DMS79 treated with DMSO at 0.1 percent for 48 hours (cell line): Measurements from ENCODE around the gene COL8A1.
A peak's percentile ranks its signal among the peaks of the same experiment; 100 is the strongest.
"Not testable (repeated sequence)": the region's sequence is repeated elsewhere in the genome, so short reads cannot be mapped to it uniquely, and the experiment has no call there.

Experiments used
- DNase-seq: peaks from one replicate; lab custom pipeline; 2025; lab: John Stamatoyannopoulos, UW

Gene COL8A1

DNA sequence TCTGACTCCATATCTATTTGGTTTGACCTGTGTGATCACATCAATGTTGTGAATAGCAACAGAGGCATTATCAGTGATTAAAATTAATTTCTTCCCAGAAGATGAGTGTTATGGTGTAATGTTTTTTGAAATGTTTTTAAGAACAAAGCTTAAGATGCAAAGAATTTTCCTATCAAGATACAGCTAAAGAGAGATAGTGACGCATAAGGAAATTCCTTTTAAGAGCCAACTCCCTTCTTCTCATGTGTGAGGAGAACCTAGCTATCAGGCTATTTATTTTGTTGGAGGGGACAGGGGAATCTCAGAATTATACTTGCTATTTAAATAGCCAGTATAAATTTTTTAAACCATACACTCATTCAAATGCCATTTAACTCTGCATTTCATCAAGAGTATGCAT is 71.3 kb downstream of the COL8A1 start:
- no peak for DNase-seq

DNA sequence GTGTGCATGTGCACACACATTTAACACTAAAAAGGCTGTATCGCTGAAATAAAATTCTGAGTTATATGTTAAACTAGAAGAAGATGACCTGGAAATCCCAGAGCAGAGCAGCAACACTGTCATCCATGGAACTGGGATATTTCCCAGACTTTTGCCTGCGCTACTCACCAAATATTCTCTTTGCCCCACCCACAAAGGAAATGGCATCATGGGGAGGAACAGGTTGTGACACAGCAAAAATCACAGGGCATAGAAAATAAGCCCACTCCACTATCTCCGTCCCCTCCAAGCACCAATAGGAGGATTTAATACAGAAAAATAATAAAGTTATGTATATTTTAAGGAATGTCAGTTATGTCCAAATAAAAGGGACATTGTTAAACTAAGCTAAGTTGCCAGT is 71.7 kb downstream of the COL8A1 start:
- DNase-seq = no peak

DNA sequence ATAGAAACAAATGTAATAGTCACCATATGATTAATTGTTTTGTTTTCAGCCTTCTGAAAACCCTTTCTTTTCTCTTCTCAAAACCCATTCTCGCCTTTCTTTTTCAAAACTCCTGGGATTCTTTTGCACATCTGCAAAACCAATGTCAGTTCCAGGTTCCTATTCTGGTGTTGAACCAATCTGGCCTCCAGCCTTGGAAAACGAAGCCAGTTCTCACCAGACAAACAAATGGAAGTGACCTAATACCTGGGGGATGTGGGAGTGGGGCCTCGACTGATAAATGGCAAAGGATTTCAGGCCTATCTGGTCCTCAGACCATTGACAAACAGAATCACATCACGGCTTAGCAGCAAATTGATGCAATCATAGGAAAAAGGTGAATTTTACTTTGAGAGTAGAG is 73.0 kb downstream of the COL8A1 start:
- DNase-seq = no peak

DNA sequence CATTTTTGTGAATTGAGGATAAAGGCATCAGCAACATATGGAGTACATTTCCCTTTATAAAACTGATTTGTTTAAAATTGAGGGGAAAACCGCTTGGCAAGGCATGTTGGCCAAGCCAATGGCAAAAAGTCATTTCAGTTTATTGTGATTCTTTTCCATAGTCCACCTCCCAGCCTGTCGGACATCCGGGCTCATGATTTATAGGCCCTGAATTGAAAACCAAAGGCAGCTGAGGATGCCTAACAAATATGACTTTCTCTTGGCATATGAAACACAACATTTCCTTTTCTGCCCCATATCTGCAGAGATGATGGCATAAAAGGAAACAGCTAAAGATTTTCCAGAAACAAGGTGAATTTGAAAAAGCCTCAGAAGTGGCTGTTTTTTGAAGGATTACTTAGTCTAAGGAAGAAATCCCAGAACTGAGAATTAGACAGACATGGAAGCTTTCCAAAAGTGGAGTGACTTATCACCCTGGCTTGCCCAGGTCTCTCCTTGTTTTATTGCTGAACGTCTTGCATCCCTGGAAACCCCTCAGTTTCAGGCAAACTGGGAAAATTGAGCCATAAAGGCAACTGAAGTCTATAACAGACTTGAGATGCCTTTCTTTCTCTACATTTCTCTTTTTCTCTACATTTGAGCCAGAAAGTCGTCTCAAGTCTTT is 74.0 kb downstream of the COL8A1 start:
- DNase-seq = no peak

DNA sequence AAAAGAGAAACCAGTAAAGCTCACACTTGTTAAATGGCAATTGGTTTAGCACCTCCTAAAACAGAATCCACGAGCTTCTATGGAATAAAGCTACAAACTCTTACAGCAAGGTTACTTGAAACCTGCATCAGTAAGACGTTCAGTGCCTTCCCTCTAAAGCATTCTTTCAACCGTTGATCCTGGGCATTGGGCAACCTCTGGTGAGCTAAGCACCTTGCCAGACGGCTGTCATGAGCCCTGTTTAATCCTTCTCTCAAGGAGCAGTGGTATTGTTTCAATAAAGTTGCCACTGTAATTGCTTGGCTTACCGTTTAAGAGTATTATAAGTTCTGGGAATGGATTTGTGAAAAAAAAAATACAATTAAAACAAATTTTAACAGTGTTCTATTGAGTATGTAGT is 75.0 kb downstream of the COL8A1 start:
- no peak for DNase-seq

DNA sequence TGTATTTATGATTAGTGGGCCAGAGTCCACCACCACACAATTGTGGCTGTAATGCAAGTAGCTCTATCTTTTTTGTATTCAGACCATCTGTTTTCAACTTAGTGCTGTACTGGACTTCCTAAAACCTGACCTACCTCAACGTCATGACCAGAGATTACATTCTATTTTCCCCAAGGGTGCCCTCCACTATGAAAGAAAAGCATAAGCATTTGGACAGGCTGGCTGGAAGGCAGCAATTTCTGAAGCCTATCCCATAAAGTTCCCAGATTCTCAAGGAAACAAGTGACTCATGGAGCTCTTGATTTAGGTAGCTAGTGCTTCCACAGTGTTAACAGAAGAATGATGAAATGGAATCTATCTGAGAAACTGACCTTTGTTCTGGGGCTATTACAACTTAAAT is 75.8 kb downstream of the COL8A1 start:
- DNase-seq = no peak

DNA sequence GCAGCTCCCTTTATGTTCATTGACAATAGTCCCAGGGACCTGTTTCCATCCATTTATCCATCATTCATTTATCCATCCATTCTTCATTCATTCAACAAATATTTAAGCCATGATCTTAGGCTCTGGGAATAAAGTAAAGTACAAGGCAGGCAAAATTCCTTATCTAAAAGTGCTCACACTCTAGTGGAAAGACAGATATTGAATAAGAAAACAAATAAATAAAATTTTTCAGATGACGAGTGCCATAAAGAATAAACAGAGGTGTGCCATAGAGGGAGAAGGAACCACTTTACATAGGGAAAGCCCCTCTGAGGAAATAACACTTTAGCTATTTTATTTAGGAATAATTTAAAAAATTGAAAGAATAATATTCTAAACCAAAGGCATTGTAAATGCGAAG is 76.2 kb downstream of the COL8A1 start:
- DNase-seq = no peak

DNA sequence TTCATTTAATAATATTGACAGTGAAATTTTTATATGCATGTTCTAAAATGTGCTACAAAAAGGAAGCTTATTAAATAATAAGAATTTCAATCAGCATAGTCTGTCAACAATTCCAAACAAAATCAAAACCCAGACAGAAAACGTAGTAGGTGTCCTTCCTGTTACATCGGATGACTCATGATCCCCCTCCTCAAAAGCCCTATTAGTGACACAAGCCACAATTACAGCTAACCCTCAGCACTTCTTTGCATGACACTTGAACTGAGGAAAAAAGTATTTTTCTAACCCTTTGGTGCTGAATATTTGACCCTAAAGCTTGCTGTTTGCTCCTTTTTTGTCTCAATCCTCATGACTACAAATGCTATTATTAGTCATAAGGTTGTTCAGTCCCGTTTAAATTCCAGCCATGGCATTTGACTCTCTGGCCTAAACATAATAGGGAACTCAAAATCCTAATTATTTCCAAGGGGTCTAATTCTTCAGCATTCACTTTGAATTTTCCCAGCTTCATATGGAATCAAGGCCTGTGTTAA is 78.1 kb downstream of the COL8A1 start:
- no peak for DNase-seq

DNA sequence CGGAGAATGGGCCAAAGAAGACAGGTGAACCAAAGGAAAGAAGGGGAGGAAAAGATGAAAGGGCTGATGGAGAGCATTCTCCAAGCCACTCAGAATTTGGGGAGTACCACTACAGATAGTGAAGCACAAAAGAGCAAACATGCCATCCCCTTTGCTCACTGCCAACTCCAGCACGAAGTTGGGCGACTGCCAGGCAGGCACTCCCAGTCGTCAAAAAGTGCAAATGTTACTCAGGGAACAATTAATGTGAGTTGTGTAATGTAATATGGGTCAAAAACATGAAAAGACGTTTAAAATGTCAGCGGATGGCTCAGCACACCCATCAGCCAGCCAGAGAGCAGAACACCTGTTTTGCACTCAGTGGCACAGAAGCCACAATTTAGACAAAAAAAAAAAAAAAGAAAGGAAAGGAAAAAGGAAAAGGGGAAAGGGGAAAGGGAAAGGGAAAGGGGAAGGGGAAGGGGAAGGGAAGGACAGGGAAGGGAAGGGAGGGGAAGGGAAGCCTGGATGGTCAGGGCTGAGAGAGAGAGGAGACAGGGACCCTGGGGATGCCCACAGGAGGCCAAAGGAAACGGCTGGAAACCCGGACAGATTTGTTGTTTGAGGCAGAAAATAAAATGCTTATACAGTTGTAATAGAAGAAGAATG is 82.7 kb downstream of the COL8A1 start:
- DNase-seq = peak; percentile 56

DNA sequence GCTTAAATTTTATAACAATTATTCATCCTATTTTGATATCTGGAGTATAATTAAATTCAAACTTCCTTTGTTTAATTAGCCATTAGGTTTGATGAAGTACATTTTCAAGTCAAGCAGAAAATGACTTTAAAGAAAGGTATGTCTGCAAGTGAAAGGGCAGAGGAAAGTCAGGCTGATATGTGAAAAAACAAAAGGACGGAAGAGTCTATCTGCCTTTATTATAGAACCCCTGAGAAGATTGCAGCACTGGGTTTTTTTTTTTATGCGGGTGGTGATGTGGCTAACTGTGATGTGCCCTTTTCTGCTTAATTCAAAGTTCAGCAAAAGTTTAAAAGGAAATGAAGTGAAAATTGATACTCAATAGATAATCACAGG is 83.2 kb downstream of the COL8A1 start:
- no peak for DNase-seq

DNA sequence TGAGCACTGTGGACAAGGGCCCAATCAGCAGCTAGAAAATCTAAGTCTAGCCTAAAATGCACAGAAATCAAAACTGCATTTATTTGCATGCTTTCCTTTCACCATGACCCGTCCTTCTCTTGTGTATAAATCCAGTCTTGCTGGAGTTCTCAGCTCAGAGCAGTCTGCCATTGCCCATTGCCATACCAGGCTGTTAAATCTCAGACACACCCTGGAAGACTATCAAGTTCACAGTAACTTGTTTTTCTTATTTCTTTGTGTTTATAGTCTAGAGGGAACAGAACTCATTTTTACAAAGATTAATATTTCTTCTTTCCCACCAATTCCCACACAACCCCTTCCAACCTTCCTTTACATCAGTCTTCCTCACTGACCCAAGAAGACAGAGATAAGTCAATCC is 85.9 kb downstream of the COL8A1 start:
- no peak for DNase-seq

DNA sequence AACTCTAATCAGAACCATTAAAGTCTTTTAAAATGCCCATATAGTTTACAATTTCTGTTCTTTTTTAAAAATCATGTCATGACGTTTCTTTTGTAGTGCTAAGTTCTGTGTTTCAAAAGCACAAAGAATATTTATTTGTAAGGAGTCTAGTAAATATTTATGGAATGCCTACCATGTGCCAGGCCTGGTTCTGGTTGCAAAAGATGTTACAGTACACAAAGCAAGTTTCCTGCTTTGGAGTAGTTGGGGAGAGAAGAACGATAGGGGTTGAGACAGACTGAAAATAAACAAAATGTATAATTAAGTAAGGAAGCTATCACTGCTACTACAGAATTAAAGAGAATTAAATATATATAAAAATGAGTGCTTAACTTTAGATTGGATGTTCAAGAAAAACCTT is 92.5 kb downstream of the COL8A1 start:
- no peak for DNase-seq

DNA sequence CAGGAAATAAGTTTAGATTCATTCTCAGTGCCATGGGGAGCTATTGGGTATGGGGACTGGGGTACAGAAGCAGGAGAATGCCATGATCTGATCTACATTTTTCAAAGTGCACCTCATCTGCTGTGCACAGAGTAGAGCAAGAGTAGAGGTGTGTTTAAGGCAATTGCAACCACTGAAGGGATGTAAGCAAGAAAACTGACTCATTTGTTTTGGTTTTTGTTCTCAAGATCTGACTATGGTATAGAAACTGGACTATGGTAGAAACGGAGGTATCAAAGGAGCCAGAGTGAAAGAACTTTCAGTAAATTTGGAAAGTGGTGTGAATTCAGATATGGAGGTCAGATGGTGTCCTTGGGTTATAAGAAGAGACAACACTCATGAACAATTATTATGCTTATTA is 93.1 kb downstream of the COL8A1 start:
- DNase-seq = no peak

DNA sequence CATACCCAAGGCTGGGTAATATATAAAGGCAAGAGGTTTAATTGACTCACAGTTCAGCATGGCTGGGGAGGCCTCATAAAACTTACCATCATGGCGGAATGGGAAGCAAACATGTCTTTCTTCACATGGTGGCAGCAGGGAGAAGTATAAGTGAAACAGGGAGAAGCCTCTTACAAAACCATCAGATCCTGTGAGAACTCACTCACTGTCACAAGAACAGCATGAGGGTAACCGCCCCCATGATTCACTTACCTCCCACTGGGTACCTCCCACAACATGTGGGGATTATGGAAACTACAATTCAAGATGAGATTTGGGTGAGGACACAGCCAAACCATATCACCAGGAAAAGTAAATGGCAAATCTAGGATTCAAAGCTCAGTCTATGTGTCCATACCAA is 102.0 kb downstream of the COL8A1 start:
- DNase-seq = not testable (repeated sequence)

DNA sequence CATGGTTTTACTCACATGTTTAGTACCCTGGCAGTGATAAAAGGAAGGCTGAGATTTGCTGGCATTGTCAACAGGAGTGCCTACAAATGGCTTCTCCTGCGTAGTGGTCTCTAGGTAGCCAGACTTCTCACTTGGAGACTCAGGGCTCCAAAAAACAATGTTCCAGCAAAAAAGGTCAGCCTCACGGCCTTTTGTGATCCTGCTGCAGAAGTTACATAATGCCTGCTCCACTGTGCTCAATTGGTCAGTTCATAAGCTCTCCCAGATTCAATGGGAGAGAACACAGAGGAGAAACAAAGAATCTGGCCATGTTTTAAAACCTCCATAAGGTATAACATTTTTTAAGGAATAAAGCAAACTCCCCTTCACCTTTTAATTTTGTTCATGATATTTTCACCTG is 103.2 kb downstream of the COL8A1 start:
- DNase-seq = no peak

DNA sequence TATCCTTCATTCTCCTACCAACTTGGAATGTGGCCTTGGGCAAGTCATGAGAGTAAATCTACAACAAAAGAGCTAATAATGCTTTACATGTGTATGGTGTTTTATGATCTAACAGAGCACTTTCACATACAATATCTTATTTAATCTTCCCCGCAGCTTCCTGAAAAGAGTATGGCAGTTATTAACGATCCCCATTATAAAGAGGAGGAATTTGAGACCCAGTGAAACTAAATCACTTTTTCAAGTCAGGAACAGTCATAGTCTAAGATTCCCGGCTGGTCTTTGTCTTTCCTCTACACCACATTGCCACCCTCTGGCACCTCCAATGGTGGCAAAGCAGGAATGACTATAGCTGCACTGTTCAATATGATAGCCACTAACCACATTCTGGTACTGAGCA is 109.5 kb downstream of the COL8A1 start:
- no peak for DNase-seq

DNA sequence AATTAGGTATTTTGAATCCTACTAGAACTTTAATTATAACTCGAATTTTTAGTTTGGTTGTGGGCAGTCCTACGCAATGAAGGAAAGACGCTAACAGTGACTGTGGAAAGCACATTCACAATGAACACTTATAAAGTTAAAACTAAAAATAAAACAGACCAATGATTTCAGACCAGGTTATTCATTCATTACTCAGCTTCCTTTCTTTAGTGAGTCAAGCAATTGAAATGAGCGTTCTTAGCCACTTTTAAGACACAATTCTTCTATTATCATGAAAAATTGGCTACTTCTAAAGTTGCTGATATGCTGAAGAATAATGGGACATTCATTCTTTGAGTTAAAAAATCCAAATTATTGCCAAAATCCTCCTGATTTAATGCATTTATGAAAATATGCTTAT is 113.3 kb downstream of the COL8A1 start:
- no peak for DNase-seq

DNA sequence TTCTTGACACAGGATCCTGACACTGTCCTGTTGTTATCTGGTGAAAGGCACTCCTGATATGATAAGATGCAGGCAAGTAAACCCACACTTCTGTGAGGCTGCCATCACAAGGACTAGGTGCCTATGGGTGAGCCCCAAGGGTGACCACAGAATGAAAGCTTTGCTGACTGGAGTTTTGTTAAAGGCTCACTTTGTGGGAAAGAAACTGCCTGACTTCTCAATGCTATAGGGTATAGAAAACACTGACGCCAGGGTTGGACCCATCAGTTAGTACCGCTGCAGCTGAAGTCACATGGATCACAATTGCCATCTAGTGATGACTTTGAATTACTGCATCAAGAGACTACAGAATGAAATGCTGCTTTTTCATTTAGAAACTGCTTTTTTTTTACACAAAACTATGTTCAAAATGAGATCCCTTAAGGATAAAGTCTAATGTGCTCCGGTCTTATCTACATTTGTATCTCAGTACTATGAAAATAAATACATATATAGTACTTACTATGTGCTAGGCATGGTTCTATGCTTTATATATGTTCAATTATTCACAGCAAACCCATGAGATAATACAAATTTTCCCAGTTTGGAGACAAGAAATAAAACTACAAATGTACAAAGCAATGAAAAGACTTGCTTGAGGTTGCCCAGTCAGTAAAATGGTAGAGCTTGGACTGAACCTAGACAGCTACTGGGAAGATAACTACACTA is 115.0 kb downstream of the COL8A1 start:
- DNase-seq = peak; percentile 45

DNA sequence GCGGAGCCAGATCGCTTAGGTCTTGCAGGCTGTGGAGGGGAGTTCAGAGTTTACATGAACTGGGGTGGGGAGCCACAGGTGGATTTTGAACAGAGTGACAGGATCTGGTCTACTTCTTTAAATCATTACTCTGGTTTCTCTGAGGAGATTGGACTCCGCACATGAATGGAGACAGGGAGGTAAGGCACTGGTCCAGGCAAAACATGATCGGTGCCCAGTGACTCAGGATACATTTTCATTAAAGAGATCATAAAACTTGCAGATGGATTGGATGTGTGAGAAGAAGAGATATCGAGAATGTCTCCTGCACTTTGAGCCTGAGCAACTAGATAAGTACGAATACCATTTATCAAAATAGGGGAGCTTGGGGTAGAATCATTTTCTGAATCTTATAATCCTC is 117.4 kb downstream of the COL8A1 start:
- no peak for DNase-seq

DNA sequence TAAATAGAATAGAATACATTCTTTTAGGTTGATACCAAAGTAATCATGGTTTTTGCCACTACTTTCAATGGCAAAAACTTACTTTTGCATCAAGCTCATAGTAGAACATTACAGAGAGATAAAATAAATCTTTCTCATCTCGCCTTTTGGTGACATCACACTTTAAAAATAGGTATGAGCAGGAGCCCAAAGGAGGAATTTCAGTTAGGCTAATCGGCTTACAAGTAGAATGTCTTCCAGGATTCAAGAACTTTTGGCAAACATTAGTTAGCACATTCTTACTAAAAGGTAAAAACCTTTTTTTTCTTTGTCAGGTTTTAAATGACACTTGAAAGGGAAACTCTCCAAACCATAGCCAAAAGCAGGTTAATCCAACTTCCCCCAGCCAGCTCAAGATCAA is 119.6 kb downstream of the COL8A1 start:
- DNase-seq = no peak

DNA sequence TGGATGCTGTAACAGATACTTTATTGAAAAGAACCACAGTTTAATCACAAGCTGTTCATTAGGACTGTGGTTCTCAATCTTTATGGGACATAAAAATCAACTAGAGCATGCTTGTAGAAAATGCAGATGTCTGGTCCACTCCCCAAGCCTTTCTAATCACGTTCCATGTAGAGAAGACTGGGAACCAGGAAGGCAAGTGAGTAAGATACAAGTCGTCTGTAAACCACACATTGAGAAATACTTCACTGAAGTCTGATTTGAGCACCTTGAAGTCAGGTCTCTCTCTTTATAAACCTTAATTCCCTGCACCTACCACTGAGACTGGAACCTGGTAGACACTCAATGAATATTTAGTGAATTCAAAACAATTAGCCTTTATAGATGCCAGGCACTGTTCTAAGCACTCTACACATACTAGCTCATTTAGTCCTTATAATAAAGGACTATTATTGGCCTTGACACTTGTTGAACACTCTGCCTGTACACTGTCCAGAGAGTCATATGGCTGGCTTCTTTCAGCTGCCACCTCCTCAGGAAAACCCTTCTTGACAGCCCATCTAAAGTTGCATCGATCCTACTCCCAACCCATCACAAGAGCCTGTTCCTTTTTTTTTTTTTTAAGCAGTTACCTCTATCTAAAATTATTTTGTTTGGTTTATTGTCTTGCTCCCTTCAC is 120.2 kb downstream of the COL8A1 start:
- no peak for DNase-seq

DNA sequence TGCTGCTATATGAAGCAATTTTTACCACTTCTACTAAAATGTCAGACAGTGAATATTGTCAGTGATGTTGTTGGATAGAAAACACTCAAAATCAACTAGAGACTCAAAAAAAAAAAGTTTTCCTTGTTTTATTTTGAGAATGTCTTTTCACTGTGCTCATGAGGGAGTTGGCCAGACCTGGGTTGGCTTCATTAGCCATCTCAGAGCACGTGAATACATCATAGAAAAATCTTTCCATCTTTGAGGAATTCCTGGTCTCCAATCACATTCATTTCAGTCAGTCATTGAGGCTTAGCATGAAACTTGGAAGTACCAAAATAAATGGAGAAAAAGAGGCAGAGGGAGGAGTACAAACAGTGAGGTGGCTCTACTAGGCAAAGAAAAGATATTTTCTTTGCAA is 121.6 kb downstream of the COL8A1 start:
- no peak for DNase-seq

DNA sequence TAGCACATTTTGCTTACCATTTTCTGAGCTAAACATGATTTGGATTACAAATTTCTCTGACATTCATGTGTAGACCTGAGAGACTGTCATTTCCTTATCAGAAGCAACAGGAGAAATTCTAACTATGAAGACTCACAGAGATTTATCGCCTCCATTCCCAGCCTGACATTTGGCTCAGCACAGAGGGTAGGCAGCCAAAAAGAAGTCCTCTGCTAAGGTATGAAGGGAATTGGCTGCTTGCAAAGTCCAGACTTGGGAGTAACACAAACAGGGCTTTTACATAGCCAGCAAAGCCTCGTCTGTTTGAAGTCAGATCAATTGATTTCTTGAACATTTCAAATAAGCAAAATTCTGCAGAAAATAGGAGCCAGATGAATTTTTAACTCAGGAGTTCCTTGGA is 122.2 kb downstream of the COL8A1 start:
- DNase-seq = no peak
